ENCODE results near the gene PHGDH. TPM values are rescaled to one million over a fixed set of nuclear protein-coding genes. Genes with fewer than 3 reads are reported as not detected.

The PHGDH gene
- total and polyA plus RNA-seq, 2 experiments from 2014 or later, result 257 to 298 TPM

DNA sequence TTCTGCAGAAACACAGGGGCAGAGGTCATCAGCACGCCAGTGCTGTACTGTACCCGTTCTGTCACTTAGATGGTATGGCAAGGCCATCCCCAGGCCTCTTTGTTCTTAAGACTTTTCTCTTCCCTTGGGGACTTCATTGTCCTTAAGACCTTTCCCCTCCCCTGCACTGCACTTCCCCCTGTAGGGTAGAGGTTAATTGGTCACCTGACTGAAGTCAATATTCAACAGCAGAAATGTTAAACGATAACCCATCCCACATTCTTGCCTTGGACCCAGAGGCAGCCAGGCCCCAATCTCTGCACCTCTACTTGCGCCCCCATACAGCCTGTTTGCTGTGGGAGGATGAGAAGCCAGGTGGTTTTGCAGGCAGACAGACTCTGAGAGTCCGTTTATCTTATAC is 10.2 kb downstream of the PHGDH start:
- WGBS, 2 experiments (ENCODE audit: low coverage in 1 of 2, low lambda C conversion rate in 2 of 2, missing lambda C conversion rate in 2 of 2), result 90 to 94% methylated on average over 5 of the region's 5 CpGs
- H3K79me2 ChIP-seq (ENCODE audit: insufficient read depth), result peaks cover 61% of the 10 kb centered on the region
- in situ Hi-C loops (cut with MboI), result no loop called here

DNA sequence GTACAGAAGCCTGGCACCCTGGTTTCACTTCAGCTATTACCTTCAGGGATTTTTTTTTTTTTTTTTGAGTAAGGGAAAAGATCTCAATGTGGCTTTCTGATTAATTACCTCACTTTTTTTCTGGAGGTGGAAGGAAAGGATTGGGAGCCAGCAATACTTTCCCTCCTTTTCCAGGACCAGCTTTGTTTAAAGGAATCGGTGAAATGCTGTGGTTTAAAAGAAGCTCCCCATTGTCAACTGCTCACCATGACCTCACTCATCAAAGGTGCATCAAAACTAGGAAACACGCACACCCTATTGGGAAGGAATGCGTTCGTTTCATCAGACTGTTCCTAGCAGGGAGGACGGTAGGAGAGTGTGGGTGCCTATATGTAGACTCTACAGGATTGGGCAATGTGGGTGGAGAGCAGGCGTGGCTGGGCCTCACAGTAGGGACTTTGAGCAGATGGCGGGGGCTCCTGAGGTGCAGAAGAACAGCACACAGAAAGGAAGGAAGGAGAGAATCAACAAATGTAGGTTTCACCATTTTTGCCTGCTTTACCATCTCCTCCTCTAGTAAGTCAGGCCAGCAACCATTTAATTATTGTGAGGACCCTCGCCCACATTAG is 13.0 kb downstream of the PHGDH start:
- Histone ChIP-seq H3K4me3 (no peak overlapping the region), H3F3A (ENCODE audit: insufficient read depth) (no peaks in the 10 kb centered on the region), H4K20me1 (ENCODE audit: insufficient read depth) (0 out of 2 replicates have a peak, but pooled peaks cover 5% of the 10 kb centered on the region), H3K9ac (no peak overlapping the region), H3K9me2 (ENCODE audit: insufficient read depth) (no peaks in the 10 kb centered on the region), H3K9me3 (ENCODE audit: low read depth) (no peaks in the 10 kb centered on the region), H3K27me3 (replicated peaks; ENCODE audit: insufficient read depth) (no peaks in the 10 kb centered on the region), H3K27ac (no peak overlapping the region), H2AFZ (no peak overlapping the region), H3K36me3 (ENCODE audit: low read depth) (peaks cover 45% of the 10 kb centered on the region; the same call in 1 of the 2 replicates), H3K4me1 (ENCODE audit: insufficient read depth) (no peaks in the 10 kb centered on the region), H3K79me2 (ENCODE audit: insufficient read depth) (peaks cover 33% of the 10 kb centered on the region), H3K4me2 (ENCODE audit: unreplicated experiment) (no peak overlapping the region)
- 79 to 82% methylated on average over 8 of the region's 8 CpGs for WGBS, 2 experiments (ENCODE audit: low coverage in 1 of 2, low lambda C conversion rate in 2 of 2, missing lambda C conversion rate in 2 of 2)
- no peak for DNase-seq
- TF ChIP-seq EZH2 (IDR thresholded peaks at IDR 0.05; ENCODE audit: insufficient read depth, poor library complexity, severe bottlenecking) (no peak), EZH2phosphoT487 (IDR thresholded peaks at IDR 0.05; ENCODE audit: insufficient read depth, low read depth) (no peak)
- in situ Hi-C loops (cut with MboI), result no loop called here

More for the DNA sequence above, 10.2 kb downstream of the PHGDH start:
- DNase-seq, result no peak
- Histone ChIP-seq H3K9me3 (ENCODE audit: low read depth) (no peaks in the 10 kb centered on the region), H3K9ac (no peak overlapping the region), H4K20me1 (ENCODE audit: insufficient read depth) (peaks cover 11% of the 10 kb centered on the region; the same call in 1 of the 2 replicates), H3K4me2 (ENCODE audit: unreplicated experiment) (no peak overlapping the region), H2AFZ (no peak overlapping the region), H3K27me3 (replicated peaks; ENCODE audit: insufficient read depth) (no peaks in the 10 kb centered on the region), H3F3A (ENCODE audit: insufficient read depth) (no peaks in the 10 kb centered on the region), H3K4me3 (no peak overlapping the region), H3K27ac (no peak overlapping the region), H3K36me3 (ENCODE audit: low read depth) (peaks cover 41% of the 10 kb centered on the region; the same call in 1 of the 2 replicates), H3K9me2 (ENCODE audit: insufficient read depth) (no peaks in the 10 kb centered on the region), H3K4me1 (ENCODE audit: insufficient read depth) (no peaks in the 10 kb centered on the region)
- TF ChIP-seq EZH2phosphoT487 (IDR thresholded peaks at IDR 0.05; ENCODE audit: insufficient read depth, low read depth) (no peak), EZH2 (IDR thresholded peaks at IDR 0.05; ENCODE audit: insufficient read depth, poor library complexity, severe bottlenecking) (no peak)

DNA sequence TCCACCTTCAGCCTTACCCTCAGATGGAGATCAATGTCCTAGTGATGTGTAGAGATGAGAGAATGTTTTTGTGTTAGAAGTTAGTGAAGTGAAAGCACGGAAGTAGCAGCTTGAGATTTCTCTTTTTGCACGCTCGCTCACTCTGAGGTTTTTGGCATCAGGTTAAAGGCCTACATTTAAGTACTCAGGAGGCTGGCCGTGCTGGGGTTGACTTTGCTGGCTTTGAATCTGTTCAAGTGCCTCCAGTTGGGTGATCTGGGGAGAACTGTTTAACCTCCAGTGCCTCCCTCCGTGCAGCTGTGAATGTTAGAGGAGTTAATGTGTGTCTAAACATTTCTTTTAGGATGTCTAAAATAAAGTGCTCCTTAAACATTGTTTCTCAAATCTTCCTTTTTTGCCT is 13.9 kb downstream of the PHGDH start:
- no peak overlapping the region for H3K27ac ChIP-seq
- no peak overlapping the region for H2AFZ ChIP-seq
- 92% methylated on average over 5 of the region's 5 CpGs for WGBS, 2 experiments (ENCODE audit: low coverage in 1 of 2, low lambda C conversion rate in 2 of 2, missing lambda C conversion rate in 2 of 2)
- no peaks in the 10 kb centered on the region for H3F3A ChIP-seq (ENCODE audit: insufficient read depth)
- H3K4me3 ChIP-seq, result no peak overlapping the region
- DNase-seq, result no peak
- in situ Hi-C loops (cut with MboI), result no loop called here
- H4K20me1 ChIP-seq (ENCODE audit: insufficient read depth), result 0 out of 2 replicates have a peak, but pooled peaks cover 3% of the 10 kb centered on the region
- H3K9ac ChIP-seq, result no peak overlapping the region
- H3K9me3 ChIP-seq (ENCODE audit: low read depth), result no peaks in the 10 kb centered on the region
- H3K27me3 ChIP-seq (replicated peaks; ENCODE audit: insufficient read depth), result no peaks in the 10 kb centered on the region
- peaks cover 23% of the 10 kb centered on the region for H3K79me2 ChIP-seq (ENCODE audit: insufficient read depth)
- H3K36me3 ChIP-seq (ENCODE audit: low read depth), result peaks cover 53% of the 10 kb centered on the region; the same call in 1 of the 2 replicates
- H3K9me2 ChIP-seq (ENCODE audit: insufficient read depth), result no peaks in the 10 kb centered on the region
- TF ChIP-seq EZH2phosphoT487 (IDR thresholded peaks at IDR 0.05; ENCODE audit: insufficient read depth, low read depth), result no peak
- no peak for TF ChIP-seq EZH2 (IDR thresholded peaks at IDR 0.05; ENCODE audit: insufficient read depth, poor library complexity, severe bottlenecking)
- no peak overlapping the region for H3K4me2 ChIP-seq (ENCODE audit: unreplicated experiment)
- H3K4me1 ChIP-seq (ENCODE audit: insufficient read depth), result no peaks in the 10 kb centered on the region

DNA sequence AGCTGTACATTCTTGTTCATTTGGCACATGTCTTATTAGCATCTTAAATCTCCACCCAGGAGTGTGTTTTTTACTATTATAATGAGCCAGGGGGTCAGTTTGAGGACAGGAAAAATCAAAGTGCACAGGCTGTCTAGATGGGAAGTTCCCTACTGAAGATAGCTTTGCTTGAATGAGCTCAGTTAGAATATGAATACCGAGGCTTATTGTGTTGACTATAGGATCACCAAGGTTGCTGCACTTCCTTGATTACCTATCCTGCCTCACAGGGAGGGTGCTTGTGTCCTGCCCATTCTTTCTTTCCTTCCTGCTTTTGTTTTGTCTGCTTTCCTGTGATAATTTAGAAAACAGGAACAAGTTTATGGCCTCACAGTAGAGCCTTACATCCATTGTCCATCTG is 16.3 kb downstream of the PHGDH start:
- H3K79me2 ChIP-seq (ENCODE audit: insufficient read depth), result no peaks in the 10 kb centered on the region
- 96 to 100% methylated on average over 1 of the region's 1 CpG for WGBS, 2 experiments (ENCODE audit: low coverage in 1 of 2, low lambda C conversion rate in 2 of 2, missing lambda C conversion rate in 2 of 2)
- no peak overlapping the region for H3K4me2 ChIP-seq (ENCODE audit: unreplicated experiment)
- peaks cover 51% of the 10 kb centered on the region for H3K36me3 ChIP-seq (ENCODE audit: low read depth)
- in situ Hi-C loops (cut with MboI), result no loop called here
- no peaks in the 10 kb centered on the region for H3K27me3 ChIP-seq (replicated peaks; ENCODE audit: insufficient read depth)
- H4K20me1 ChIP-seq (ENCODE audit: insufficient read depth), result 0 out of 2 replicates have a peak, but pooled peaks cover 3% of the 10 kb centered on the region
- no peaks in the 10 kb centered on the region for H3K9me3 ChIP-seq (ENCODE audit: low read depth)
- no peak for DNase-seq
- H3K27ac ChIP-seq, result no peak overlapping the region
- no peaks in the 10 kb centered on the region for H3F3A ChIP-seq (ENCODE audit: insufficient read depth)
- no peaks in the 10 kb centered on the region for H3K9me2 ChIP-seq (ENCODE audit: insufficient read depth)
- H3K4me3 ChIP-seq, result no peak overlapping the region
- H2AFZ ChIP-seq, result no peak overlapping the region
- TF ChIP-seq EZH2phosphoT487 (IDR thresholded peaks at IDR 0.05; ENCODE audit: insufficient read depth, low read depth) (no peak), EZH2 (IDR thresholded peaks at IDR 0.05; ENCODE audit: insufficient read depth, poor library complexity, severe bottlenecking) (no peak)
- no peak overlapping the region for H3K9ac ChIP-seq
- H3K4me1 ChIP-seq (ENCODE audit: insufficient read depth), result no peaks in the 10 kb centered on the region

Data from GM23248 (cell line).